Prostate gland (tissue), 2 donors: ENCODE data around the gene KRT13. TPM values are rescaled to one million over a fixed set of nuclear protein-coding genes. Genes with fewer than 3 reads are reported as not detected.

Source experiments
- DNase-seq: peaks from one replicate; pipeline ENCODE4 v3.0.0-alpha.2; 2019; ENCODE audit warnings: low spot score
- H3K27ac ChIP-seq, 2 donors: fragments of 200-600 bp; sonication (generic); 2 replicates each; pipeline ENCODE4 v1.5.1; 2017 to 2019
- H3K27me3 ChIP-seq: fragments of 200-600 bp; sonication (generic); replicated peaks from 2 replicates; pipeline ENCODE4 v1.5.1; 2019; ENCODE audit not compliant: insufficient read depth
- H3K36me3 ChIP-seq, 2 donors: fragments of 200-600 bp; sonication (generic); 1 replicate in 1 of 2; 2 replicates in 1 of 2; pipeline versions ENCODE4 v1.5.1 to v1.8.1; 2017 to 2019
- H3K4me1 ChIP-seq: fragments of 200-600 bp; sonication (generic); replicated peaks from 2 replicates; pipeline ENCODE4 v1.5.1; 2019
- H3K4me3 ChIP-seq, 2 donors: fragments of 200-600 bp; sonication (generic); 2 replicates each; pipeline ENCODE4 v1.5.1; 2017 to 2019
- H3K9me3 ChIP-seq: fragments of 200-600 bp; sonication (generic); 2 replicates; pipeline ENCODE4 v1.5.1; 2017
- POLR2A ChIP-seq: fragments of 450-650 bp; IDR thresholded peaks from one replicate; pipeline ENCODE4 v1.6.1; 2016; ENCODE audit warnings: antibody characterized with exemption, mild to moderate bottlenecking
- POLR2AphosphoS5 ChIP-seq: sonication (generic); formaldehyde crosslinking; IDR thresholded peaks from one replicate; pipeline ENCODE4 v1.6.1; 2017; ENCODE audit warnings: antibody characterized with exemption
- WGBS: methylation state at CpG from one replicate; pipeline ENCODE4 v1.1.5; 2018; 5-methylcytosine and 5-hydroxymethylcytosine counted together
- intact Hi-C: fragments of 100-400 bp; cut with DNase I; formaldehyde crosslinking; loops from one replicate; pipeline ENCODE4 v1.14.2; 2022
- total RNA-seq, 2 donors: library from RNA; depleted of rRNA; stranded (reverse); fragments of >200 nt; gene quantifications; one replicate each; pipeline ENCODE4 v1.1.0, GENCODE V29; 2016
- TF ChIP-seq, protein P1 (sequence below), 4 experiments: fragments of 200-600 bp in 2 of 4; fragments of 450-650 bp in 2 of 4; sonication (generic) in 2 of 4; IDR thresholded peaks; 1 replicate in 3 of 4; 2 replicates in 1 of 4; pipeline ENCODE4 v1.5.1; 2016 to 2019; ENCODE audit warnings: antibody characterized with exemption in 4 of 4, mild to moderate bottlenecking in 2 of 4, moderate library complexity in 2 of 4

The KRT13 gene
- total RNA-seq, 2 donors from 2014 or later = 38.4 to 62.7 TPM

DNA sequence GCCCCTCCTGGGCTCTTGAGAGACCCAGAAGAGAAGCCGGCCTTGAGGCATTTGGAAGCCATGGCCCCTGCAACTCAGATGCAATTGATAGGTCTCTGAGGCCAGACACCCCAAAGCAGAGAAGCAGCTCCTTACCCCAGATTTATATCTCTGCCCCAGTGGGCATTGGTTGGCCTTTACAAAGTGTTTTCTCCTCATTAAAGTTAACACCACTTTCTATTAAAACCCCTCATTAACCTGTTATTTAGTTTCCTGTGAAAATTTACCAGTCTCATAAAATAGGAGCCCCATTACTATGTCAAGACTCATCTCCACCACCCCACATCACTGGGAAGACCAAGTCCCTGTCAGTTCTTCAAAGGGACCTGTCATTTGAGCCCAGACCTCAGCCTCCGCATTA is 24.4 kb downstream of the KRT13 start, which contains the start of gene KRT35:
TSS of gene KRT35 (minus strand) at position 116 of the 400 bp plus-strand sequence. CDS start at position 62, 54 bp downstream.
- WGBS = 95% methylated on average over 2 of the region's 2 CpGs
- no peak within 1 kb of the TSS for H3K27ac ChIP-seq
- no peaks in the 10 kb centered on the region for H3K9me3 ChIP-seq
- intact Hi-C loops = no loop called here
- no peaks in the 10 kb centered on the region for H3K36me3 ChIP-seq
- no peaks in the 10 kb centered on the region for H3K27me3 ChIP-seq
- no peak for DNase-seq
- no peak within 1 kb of the TSS for H3K4me3 ChIP-seq
- TF ChIP-seq, protein P1, sequence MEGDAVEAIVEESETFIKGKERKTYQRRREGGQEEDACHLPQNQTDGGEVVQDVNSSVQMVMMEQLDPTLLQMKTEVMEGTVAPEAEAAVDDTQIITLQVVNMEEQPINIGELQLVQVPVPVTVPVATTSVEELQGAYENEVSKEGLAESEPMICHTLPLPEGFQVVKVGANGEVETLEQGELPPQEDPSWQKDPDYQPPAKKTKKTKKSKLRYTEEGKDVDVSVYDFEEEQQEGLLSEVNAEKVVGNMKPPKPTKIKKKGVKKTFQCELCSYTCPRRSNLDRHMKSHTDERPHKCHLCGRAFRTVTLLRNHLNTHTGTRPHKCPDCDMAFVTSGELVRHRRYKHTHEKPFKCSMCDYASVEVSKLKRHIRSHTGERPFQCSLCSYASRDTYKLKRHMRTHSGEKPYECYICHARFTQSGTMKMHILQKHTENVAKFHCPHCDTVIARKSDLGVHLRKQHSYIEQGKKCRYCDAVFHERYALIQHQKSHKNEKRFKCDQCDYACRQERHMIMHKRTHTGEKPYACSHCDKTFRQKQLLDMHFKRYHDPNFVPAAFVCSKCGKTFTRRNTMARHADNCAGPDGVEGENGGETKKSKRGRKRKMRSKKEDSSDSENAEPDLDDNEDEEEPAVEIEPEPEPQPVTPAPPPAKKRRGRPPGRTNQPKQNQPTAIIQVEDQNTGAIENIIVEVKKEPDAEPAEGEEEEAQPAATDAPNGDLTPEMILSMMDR (IDR thresholded peaks at IDR 0.05) = no peak
- TF ChIP-seq POLR2AphosphoS5 (no peak), POLR2A (no peak)
- no peaks in the 10 kb centered on the region for H3K4me1 ChIP-seq

DNA sequence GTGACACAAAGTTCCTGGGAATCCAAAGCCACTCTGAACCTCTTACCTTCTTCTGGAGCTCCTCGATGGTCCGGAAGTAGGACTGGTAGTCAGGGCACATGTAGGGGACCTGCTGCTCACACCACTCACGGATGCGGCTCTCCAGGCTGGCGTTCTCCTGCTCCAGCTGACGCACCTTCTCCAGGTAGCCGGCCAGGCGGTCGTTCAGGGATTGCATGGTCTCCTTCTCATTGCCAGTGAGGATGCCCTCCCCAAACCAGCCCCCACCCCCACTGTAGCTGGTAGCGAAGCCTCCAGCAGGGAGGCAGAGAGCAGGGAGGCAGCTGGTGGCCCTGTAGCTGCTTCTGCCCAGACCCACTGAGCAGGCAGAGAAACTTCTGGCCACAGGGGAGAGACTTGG is 24.8 kb downstream of the KRT13 start:
- TF ChIP-seq, protein P1 (IDR thresholded peaks at IDR 0.05) = no peak
- TF ChIP-seq POLR2A (no peak), POLR2AphosphoS5 (no peak)
- intact Hi-C loops = no loop called here
- Histone ChIP-seq H3K27me3 (no peaks in the 10 kb centered on the region), H3K27ac (no peak overlapping the region), H3K4me3 (no peak overlapping the region), H3K9me3 (no peaks in the 10 kb centered on the region), H3K36me3 (no peaks in the 10 kb centered on the region), H3K4me1 (no peaks in the 10 kb centered on the region)
- no peak for DNase-seq
- WGBS = 95% methylated on average over 10 of the region's 10 CpGs

DNA sequence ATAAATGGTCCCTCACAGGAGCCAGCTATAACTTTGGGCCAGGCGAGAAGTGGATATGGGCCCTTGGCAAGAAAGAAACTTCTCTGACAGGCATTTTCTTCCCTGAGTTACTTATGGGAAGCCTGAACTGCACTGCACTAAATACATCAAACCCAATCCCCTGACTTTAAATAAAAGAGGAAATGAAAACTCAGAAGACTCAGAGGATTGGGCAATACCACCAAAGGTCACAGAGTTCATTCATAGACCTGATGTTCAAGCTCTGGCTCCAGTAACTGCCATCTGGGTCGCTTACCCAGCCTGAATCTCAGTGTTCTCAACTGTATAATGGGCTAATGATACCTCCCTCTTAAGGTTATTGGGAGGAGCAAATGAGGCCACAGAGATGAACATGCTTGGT is 25.3 kb downstream of the KRT13 start:
- H3K4me1 ChIP-seq = no peaks in the 10 kb centered on the region
- TF ChIP-seq POLR2A = no peak
- no peak for TF ChIP-seq POLR2AphosphoS5
- TF ChIP-seq, protein P1 (IDR thresholded peaks at IDR 0.05) = no peak
- WGBS = 81% methylated on average over 2 of the region's 2 CpGs
- no peak overlapping the region for H3K4me3 ChIP-seq
- H3K27ac ChIP-seq = no peak overlapping the region
- intact Hi-C loops = no loop called here
- no peaks in the 10 kb centered on the region for H3K36me3 ChIP-seq
- no peak for DNase-seq
- no peaks in the 10 kb centered on the region for H3K9me3 ChIP-seq
- no peaks in the 10 kb centered on the region for H3K27me3 ChIP-seq

DNA sequence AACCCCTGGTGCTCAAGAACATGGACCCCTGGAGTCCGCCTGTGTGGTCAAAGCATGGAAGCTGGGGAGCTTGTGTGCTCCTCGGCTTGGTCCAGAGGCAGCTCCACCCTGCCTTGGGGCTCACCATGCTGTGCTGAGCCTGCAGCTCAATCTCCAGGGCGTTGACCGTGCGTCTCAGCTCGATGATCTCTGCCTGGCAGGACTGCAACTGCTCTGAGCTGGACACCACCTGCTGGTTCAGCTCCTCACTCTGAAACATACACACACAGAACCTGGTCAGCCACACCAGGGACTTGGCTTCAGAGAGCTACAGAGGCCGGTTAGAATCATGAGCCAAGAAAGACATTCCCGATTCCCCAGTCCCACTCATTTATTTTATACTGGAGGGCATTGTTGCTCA is 27.2 kb downstream of the KRT13 start:
- no peak overlapping the region for H3K4me3 ChIP-seq
- H3K36me3 ChIP-seq = no peaks in the 10 kb centered on the region
- intact Hi-C loops = no loop called here
- TF ChIP-seq, protein P1 (IDR thresholded peaks at IDR 0.05) = no peak
- WGBS = 87% methylated on average over 8 of the region's 8 CpGs
- no peaks in the 10 kb centered on the region for H3K27me3 ChIP-seq
- DNase-seq = no peak
- no peak overlapping the region for H3K27ac ChIP-seq
- no peaks in the 10 kb centered on the region for H3K9me3 ChIP-seq
- H3K4me1 ChIP-seq = no peaks in the 10 kb centered on the region

DNA sequence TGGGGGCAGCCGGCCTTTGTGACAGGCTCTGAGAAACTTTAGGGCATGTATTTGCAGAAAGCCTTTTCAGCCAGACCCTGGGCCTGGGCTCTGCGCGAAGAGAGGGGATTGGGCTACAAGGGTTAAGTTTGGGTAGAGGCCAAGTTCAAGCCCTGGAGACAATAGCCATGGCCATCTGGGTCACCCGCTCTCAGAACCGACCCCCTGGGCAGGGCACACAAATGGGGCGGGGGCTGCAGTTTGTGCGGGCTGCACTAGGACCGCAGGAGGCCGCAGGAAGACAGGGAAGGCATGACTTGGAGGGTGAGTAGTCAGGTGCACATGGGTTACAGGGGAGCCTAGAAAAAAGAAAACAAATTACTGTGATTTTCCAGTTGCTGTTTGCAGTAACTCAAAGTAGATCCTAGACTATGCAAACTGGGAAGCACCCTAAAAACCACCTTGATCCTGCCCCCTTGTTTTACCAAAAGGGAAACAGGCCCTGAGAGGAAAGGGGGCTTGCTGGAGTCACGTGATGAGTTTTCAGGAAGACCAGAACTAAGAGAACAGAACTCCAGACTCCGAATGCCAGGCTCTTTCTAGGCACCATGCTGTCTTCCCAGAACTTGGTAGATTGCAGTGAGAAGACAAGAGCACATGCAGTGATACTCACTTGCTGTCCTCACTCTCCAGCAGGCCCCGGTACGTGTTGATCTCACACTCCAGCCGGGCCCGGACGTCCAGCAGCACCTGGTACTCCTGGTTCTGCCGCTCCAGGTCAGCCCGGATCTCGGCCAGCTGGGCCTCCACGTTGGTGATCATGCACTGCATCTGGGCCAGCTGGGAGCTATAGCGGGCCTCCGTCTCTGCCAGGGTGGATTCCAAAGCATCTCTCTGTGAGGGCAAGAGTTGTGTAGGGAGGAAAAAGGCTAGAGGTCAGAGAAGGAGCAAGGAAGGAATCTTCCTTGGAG is 28.3 kb downstream of the KRT13 start:
- no peak for TF ChIP-seq POLR2AphosphoS5
- TF ChIP-seq POLR2A = no peak
- TF ChIP-seq, protein P1 (IDR thresholded peaks at IDR 0.05) = no peak
- no peak overlapping the region for H3K27ac ChIP-seq
- intact Hi-C loops = no loop called here
- H3K4me3 ChIP-seq = no peak overlapping the region
- no peaks in the 10 kb centered on the region for H3K27me3 ChIP-seq
- no peaks in the 10 kb centered on the region for H3K4me1 ChIP-seq
- DNase-seq = no peak
- H3K36me3 ChIP-seq = no peaks in the 10 kb centered on the region
- 93% methylated on average over 22 of the region's 22 CpGs for WGBS
- no peaks in the 10 kb centered on the region for H3K9me3 ChIP-seq
